ENCODE measurements around the gene CST4. TPM values are rescaled to one million over a fixed set of nuclear protein-coding genes. Genes with fewer than 3 reads are reported as not detected.
"Not testable (repeated sequence)": the region's sequence is repeated elsewhere in the genome, so short reads cannot be mapped to it uniquely, and the experiment has no call there.

The CST4 gene
- total and polyA plus RNA-seq, 2 experiments from 2014 or later, result not detected

DNA sequence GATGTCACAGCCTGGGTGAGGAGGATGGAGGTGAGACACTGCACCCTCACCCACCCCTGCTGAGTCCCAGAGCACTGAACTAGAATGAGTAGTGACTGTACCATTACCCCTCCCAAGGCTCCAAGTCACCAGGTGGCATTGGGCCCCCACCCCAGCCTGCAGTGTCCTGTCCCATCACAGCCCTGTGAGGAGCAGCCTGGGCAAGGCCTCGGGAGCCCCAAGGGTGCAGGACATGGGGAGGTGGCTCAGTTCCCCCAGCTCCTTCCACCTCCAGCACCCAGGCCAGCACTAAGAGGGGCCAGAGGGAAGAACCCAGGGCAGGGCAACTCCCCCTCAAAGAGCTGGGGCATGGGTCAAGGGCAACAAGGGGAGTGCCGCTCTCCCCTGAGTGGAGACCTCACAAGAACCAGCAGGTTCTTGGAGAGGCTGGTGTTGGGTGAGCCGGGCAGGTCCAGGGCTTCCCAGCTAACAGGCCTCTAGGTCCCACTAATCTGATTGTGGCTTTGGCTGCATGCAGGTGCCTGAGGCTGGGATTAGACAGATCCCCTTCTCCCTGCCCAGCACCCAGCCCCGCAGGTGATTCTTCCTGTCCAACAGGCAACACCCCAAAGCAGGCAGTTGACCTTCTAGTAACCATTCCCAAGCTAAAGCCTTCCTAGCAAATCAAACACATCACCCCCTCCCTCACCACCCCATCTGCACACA, 2.6 kb downstream of the CST4 start:
- H3K4me2 ChIP-seq, result no peak overlapping the region
- Mint-ChIP-seq H3K9me3 (no peaks in the 10 kb centered on the region), H3K27me3 (ENCODE audit: insufficient read depth, low read depth, poor library complexity) (peaks cover 10% of the 10 kb centered on the region), H3K27ac (no peak overlapping the region), H3K36me3 (ENCODE audit: low read depth) (no peaks in the 10 kb centered on the region), H3K4me1 (no peaks in the 10 kb centered on the region; the same call in 2 of the 3 replicates), H3K4me3 (no peak overlapping the region)
- no peak overlapping the region for H2AFZ ChIP-seq
- H3F3A ChIP-seq (replicated peaks; ENCODE audit: low read depth), result no peaks in the 10 kb centered on the region
- H3K79me2 ChIP-seq (replicated peaks; ENCODE audit: insufficient read depth), result no peaks in the 10 kb centered on the region
- DNase-seq (ENCODE audit: low spot score) (no peak), ATAC-seq (no peak)
- H3K27me3 ChIP-seq (ENCODE audit: insufficient read depth), result no peaks in the 10 kb centered on the region
- H3K36me3 ChIP-seq (ENCODE audit: insufficient read depth), result no peaks in the 10 kb centered on the region
- TF ChIP-seq REST (IDR thresholded peaks at IDR 0.05; ENCODE audit: unreplicated experiment), result no peak
- TF ChIP-seq, protein P1, sequence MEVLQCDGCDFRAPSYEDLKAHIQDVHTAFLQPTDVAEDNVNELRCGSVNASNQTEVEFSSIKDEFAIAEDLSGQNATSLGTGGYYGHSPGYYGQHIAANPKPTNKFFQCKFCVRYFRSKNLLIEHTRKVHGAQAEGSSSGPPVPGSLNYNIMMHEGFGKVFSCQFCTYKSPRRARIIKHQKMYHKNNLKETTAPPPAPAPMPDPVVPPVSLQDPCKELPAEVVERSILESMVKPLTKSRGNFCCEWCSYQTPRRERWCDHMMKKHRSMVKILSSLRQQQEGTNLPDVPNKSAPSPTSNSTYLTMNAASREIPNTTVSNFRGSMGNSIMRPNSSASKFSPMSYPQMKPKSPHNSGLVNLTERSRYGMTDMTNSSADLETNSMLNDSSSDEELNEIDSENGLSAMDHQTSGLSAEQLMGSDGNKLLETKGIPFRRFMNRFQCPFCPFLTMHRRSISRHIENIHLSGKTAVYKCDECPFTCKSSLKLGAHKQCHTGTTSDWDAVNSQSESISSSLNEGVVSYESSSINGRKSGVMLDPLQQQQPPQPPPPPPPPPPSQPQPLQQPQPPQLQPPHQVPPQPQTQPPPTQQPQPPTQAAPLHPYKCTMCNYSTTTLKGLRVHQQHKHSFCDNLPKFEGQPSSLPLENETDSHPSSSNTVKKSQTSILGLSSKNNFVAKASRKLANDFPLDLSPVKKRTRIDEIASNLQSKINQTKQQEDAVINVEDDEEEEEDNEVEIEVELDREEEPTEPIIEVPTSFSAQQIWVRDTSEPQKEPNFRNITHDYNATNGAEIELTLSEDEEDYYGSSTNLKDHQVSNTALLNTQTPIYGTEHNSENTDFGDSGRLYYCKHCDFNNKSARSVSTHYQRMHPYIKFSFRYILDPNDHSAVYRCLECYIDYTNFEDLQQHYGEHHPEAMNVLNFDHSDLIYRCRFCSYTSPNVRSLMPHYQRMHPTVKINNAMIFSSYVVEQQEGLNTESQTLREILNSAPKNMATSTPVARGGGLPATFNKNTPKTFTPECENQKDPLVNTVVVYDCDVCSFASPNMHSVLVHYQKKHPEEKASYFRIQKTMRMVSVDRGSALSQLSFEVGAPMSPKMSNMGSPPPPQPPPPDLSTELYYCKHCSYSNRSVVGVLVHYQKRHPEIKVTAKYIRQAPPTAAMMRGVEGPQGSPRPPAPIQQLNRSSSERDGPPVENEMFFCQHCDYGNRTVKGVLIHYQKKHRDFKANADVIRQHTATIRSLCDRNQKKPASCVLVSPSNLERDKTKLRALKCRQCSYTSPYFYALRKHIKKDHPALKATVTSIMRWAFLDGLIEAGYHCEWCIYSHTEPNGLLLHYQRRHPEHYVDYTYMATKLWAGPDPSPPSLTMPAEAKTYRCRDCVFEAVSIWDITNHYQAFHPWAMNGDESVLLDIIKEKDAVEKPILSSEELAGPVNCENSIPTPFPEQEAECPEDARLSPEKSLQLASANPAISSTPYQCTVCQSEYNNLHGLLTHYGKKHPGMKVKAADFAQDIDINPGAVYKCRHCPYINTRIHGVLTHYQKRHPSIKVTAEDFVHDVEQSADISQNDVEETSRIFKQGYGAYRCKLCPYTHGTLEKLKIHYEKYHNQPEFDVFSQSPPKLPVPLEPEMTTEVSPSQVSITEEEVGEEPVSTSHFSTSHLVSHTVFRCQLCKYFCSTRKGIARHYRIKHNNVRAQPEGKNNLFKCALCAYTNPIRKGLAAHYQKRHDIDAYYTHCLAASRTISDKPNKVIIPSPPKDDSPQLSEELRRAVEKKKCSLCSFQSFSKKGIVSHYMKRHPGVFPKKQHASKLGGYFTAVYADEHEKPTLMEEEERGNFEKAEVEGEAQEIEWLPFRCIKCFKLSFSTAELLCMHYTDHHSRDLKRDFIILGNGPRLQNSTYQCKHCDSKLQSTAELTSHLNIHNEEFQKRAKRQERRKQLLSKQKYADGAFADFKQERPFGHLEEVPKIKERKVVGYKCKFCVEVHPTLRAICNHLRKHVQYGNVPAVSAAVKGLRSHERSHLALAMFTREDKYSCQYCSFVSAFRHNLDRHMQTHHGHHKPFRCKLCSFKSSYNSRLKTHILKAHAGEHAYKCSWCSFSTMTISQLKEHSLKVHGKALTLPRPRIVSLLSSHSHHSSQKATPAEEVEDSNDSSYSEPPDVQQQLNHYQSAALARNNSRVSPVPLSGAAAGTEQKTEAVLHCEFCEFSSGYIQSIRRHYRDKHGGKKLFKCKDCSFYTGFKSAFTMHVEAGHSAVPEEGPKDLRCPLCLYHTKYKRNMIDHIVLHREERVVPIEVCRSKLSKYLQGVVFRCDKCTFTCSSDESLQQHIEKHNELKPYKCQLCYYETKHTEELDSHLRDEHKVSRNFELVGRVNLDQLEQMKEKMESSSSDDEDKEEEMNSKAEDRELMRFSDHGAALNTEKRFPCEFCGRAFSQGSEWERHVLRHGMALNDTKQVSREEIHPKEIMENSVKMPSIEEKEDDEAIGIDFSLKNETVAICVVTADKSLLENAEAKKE (CRISPR knock-in tag; IDR thresholded peaks at IDR 0.05), result no peak
- TF ChIP-seq, protein P2, sequence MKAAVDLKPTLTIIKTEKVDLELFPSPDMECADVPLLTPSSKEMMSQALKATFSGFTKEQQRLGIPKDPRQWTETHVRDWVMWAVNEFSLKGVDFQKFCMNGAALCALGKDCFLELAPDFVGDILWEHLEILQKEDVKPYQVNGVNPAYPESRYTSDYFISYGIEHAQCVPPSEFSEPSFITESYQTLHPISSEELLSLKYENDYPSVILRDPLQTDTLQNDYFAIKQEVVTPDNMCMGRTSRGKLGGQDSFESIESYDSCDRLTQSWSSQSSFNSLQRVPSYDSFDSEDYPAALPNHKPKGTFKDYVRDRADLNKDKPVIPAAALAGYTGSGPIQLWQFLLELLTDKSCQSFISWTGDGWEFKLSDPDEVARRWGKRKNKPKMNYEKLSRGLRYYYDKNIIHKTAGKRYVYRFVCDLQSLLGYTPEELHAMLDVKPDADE (IDR thresholded peaks at IDR 0.05), result no peak
- TF ChIP-seq, protein P3, sequence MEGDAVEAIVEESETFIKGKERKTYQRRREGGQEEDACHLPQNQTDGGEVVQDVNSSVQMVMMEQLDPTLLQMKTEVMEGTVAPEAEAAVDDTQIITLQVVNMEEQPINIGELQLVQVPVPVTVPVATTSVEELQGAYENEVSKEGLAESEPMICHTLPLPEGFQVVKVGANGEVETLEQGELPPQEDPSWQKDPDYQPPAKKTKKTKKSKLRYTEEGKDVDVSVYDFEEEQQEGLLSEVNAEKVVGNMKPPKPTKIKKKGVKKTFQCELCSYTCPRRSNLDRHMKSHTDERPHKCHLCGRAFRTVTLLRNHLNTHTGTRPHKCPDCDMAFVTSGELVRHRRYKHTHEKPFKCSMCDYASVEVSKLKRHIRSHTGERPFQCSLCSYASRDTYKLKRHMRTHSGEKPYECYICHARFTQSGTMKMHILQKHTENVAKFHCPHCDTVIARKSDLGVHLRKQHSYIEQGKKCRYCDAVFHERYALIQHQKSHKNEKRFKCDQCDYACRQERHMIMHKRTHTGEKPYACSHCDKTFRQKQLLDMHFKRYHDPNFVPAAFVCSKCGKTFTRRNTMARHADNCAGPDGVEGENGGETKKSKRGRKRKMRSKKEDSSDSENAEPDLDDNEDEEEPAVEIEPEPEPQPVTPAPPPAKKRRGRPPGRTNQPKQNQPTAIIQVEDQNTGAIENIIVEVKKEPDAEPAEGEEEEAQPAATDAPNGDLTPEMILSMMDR (conservative IDR thresholded peaks at IDR 0.05; ENCODE audit: low read depth in 2 of 2), result no peak
- H3K27ac ChIP-seq (ENCODE audit: low read depth), result no peak overlapping the region
- no peaks in the 10 kb centered on the region for H3K4me1 ChIP-seq (ENCODE audit: insufficient read depth)
- H3K4me3 ChIP-seq, result no peak overlapping the region
- H4K20me1 ChIP-seq (replicated peaks; ENCODE audit: insufficient read depth), result no peaks in the 10 kb centered on the region
- no peaks in the 10 kb centered on the region for H3K9me2 ChIP-seq (ENCODE audit: insufficient read depth)

GRCh38 chr20:23685529-23685896, 3.3 kb downstream of the CST4 start:
- not testable (repeated sequence) for H3K9me3 Mint-ChIP-seq; H3K4me1 Mint-ChIP-seq; H3K9me2 ChIP-seq (ENCODE audit: insufficient read depth); H4K20me1 ChIP-seq (replicated peaks; ENCODE audit: insufficient read depth); H3K4me3 ChIP-seq; DNase-seq (ENCODE audit: low spot score); H3K4me1 ChIP-seq (ENCODE audit: insufficient read depth); H3K79me2 ChIP-seq (replicated peaks; ENCODE audit: insufficient read depth); H3K4me2 ChIP-seq; ATAC-seq; H3K4me3 Mint-ChIP-seq; H3K27ac ChIP-seq (ENCODE audit: low read depth); H3K27me3 Mint-ChIP-seq (ENCODE audit: insufficient read depth, low read depth, poor library complexity); H2AFZ ChIP-seq; H3F3A ChIP-seq (replicated peaks; ENCODE audit: low read depth); H3K27ac Mint-ChIP-seq; H3K36me3 ChIP-seq (ENCODE audit: insufficient read depth); H3K36me3 Mint-ChIP-seq (ENCODE audit: low read depth); H3K27me3 ChIP-seq (ENCODE audit: insufficient read depth)

Measured in GM23338 (cell line).